ENCODE results near the gene CX3CR1. TPM values are rescaled to one million over a fixed set of nuclear protein-coding genes. Genes with fewer than 3 reads are reported as not detected.

CX3CR1 gene
- total RNA-seq, 4 donors from 2014 or later = 1.1 to 7.6 (median 2.1) TPM; not detected in 1

DNA sequence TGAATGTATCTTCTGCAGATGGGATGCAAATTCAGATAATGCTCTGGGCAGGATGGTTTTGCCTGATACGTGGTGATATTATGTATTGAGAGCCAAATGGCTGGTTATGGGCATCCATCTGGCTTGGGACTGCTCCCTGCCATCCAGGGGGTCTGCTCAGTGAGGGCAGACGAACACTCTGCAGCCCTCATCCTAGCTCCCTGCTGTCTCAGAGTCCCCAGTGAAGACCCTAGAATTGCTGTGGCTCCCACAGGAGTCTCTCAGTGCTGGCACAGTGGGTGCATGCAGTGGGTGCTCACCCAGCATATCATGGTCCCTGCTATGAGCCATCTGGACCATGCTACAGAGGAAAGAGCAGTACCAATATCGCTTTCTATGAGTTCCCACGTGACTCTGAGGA, 10.3 kb downstream of the CX3CR1 start:
- no peaks in the 10 kb centered on the region for H3K4me1 ChIP-seq
- no peak overlapping the region for H3K27ac ChIP-seq
- TF ChIP-seq POLR2A (IDR thresholded peaks at IDR 0.05) = no peak
- TF ChIP-seq, protein P1, sequence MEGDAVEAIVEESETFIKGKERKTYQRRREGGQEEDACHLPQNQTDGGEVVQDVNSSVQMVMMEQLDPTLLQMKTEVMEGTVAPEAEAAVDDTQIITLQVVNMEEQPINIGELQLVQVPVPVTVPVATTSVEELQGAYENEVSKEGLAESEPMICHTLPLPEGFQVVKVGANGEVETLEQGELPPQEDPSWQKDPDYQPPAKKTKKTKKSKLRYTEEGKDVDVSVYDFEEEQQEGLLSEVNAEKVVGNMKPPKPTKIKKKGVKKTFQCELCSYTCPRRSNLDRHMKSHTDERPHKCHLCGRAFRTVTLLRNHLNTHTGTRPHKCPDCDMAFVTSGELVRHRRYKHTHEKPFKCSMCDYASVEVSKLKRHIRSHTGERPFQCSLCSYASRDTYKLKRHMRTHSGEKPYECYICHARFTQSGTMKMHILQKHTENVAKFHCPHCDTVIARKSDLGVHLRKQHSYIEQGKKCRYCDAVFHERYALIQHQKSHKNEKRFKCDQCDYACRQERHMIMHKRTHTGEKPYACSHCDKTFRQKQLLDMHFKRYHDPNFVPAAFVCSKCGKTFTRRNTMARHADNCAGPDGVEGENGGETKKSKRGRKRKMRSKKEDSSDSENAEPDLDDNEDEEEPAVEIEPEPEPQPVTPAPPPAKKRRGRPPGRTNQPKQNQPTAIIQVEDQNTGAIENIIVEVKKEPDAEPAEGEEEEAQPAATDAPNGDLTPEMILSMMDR (IDR thresholded peaks at IDR 0.05) = no peak
- intact Hi-C loops (cut with DNase I; ENCODE audit: low total_unique reads) = no loop called here
- H3K9me3 ChIP-seq = no peaks in the 10 kb centered on the region
- H3K27me3 ChIP-seq = no peaks in the 10 kb centered on the region
- H3K4me3 ChIP-seq = no peak overlapping the region
- H3K36me3 ChIP-seq = no peaks in the 10 kb centered on the region
- DNase-seq = no peak

DNA sequence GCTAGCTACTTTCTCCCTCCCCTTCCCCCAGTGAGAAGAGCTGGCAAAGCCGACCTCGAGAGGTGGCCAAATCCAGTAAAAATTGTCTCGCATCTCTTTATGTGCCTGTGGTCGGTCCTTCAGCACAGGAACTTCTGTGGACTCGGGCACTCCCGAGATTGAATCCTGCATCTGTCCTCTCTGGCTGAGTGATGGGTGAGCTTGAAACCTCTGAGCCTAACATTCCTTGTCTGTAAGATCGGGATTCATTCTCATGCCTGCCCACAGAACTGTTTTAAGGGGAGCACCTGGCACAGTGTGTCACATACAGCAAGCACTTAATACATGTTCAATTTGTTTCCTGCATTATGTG, 11.3 kb downstream of the CX3CR1 start:
- TF ChIP-seq, protein P1 (IDR thresholded peaks at IDR 0.05) = no peak
- no peak for TF ChIP-seq POLR2A (IDR thresholded peaks at IDR 0.05)
- no peaks in the 10 kb centered on the region for H3K36me3 ChIP-seq
- intact Hi-C loops (cut with DNase I; ENCODE audit: low total_unique reads) = no loop called here
- no peaks in the 10 kb centered on the region for H3K9me3 ChIP-seq
- DNase-seq = no peak
- H3K4me1 ChIP-seq = no peaks in the 10 kb centered on the region
- no peaks in the 10 kb centered on the region for H3K27me3 ChIP-seq
- no peak overlapping the region for H3K4me3 ChIP-seq
- no peak overlapping the region for H3K27ac ChIP-seq

DNA sequence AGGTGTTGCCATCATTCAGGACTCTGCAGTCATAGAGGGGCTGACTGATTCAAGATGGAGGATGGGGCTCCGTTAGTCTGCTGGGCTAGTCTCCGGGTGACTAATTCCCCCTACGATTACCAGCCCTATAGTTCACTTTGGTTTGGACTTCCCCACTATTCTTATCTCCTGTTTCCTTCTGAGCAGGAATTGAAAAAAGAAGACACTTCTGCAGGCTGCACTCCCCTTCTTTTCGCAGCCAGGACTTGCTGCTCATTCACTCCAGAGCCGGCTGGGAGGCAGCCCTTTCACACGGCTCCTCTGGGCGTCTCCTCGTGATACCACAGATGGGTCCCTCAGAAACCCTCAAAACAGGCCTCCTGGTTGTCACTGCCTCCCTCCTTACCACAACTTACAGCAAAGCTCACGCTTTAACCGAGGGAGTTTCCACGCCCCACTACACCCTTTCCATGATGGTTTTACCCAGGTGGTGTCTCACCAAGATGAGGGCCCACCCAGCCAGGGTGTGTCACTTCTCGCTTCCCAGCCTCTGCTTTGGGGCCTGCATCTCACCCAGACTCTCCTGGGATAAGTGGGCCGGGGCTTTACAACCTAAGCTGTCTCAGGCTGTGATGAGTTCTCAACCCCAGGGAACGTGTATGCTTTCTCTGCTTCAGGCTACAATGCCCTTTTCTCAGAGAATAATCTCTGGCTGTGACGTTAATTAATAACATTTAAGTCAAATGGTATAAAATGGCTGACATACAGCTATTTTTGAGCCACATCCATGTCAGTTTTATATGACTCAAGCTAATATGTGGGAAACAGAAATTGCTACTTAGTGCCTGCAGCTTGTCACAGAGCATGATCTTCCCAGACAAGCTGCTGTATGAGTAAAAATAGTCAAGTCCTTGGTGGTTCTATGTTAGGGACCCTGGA, 11.9 kb downstream of the CX3CR1 start:
- Histone ChIP-seq H3K36me3 (no peaks in the 10 kb centered on the region), H3K4me1 (no peaks in the 10 kb centered on the region), H3K9me3 (no peaks in the 10 kb centered on the region), H3K4me3 (no peak overlapping the region), H3K27ac (no peak overlapping the region), H3K27me3 (no peaks in the 10 kb centered on the region)
- no peak for TF ChIP-seq POLR2A (IDR thresholded peaks at IDR 0.05)
- TF ChIP-seq, protein P1 (IDR thresholded peaks at IDR 0.05) = no peak
- no peak for DNase-seq
- intact Hi-C loops (cut with DNase I; ENCODE audit: low total_unique reads) = no loop called here

DNA sequence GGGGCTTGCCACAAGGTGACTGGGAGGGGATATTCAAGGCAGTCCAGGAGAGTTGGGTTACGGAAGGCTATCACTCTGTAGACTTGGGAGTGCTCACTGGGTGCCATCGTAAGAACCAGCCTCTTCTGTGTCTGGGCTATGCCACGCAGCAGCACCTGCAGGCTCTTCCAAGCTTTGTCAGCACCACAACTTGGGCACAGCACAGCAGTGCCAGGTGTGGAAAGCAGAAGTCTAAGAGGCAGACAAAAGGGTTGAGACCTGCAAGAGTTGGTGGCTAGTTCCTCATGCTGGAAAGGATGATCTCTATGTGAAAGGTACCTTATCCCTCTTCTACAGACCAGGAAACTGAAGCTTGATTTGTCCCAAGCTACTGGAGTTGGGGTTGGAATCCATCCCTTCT, 15.8 kb downstream of the CX3CR1 start:
- intact Hi-C loops (cut with DNase I; ENCODE audit: low total_unique reads) = no loop called here
- Histone ChIP-seq H3K27ac (no peak overlapping the region), H3K27me3 (no peaks in the 10 kb centered on the region), H3K36me3 (no peaks in the 10 kb centered on the region), H3K4me3 (no peak overlapping the region), H3K4me1 (no peaks in the 10 kb centered on the region), H3K9me3 (no peaks in the 10 kb centered on the region)
- DNase-seq = no peak
- TF ChIP-seq POLR2A (IDR thresholded peaks at IDR 0.05) = no peak
- TF ChIP-seq, protein P1 (IDR thresholded peaks at IDR 0.05) = no peak

DNA sequence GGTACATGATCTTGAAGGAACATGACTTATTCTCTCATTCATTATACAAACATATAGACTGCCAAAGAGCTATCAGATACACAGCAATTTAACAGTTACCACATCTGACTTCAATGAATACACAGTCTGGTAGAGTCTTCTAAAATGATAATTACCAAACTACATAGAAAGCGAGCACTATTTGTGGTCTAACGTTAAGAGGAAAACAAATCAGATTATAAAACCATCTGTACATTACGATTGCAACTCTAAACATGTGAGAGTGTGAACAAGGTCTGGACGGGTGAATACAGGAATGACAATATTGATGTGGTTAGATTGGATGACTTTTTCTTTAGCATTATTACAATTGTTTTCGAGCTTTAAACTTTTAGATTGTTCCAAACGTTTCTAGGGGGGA, 16.3 kb downstream of the CX3CR1 start:
- H3K27ac ChIP-seq = no peak overlapping the region
- H3K4me1 ChIP-seq = no peaks in the 10 kb centered on the region
- H3K9me3 ChIP-seq = no peaks in the 10 kb centered on the region
- H3K27me3 ChIP-seq = no peaks in the 10 kb centered on the region
- intact Hi-C loops (cut with DNase I; ENCODE audit: low total_unique reads) = no loop called here
- DNase-seq = no peak
- no peak overlapping the region for H3K4me3 ChIP-seq
- TF ChIP-seq, protein P1 (IDR thresholded peaks at IDR 0.05) = no peak
- TF ChIP-seq POLR2A (IDR thresholded peaks at IDR 0.05) = no peak
- H3K36me3 ChIP-seq = no peaks in the 10 kb centered on the region

Measured in uterus (tissue), 4 donors.